ENCODE results near the gene KRT82. TPM values are rescaled to one million over a fixed set of nuclear protein-coding genes. Genes with fewer than 3 reads are reported as not detected.

KRT82 gene
- total RNA-seq, 5 donors from 2014 or later (not counting 1 experiment from before 2014, with no cell fraction given) = not detected

DNA sequence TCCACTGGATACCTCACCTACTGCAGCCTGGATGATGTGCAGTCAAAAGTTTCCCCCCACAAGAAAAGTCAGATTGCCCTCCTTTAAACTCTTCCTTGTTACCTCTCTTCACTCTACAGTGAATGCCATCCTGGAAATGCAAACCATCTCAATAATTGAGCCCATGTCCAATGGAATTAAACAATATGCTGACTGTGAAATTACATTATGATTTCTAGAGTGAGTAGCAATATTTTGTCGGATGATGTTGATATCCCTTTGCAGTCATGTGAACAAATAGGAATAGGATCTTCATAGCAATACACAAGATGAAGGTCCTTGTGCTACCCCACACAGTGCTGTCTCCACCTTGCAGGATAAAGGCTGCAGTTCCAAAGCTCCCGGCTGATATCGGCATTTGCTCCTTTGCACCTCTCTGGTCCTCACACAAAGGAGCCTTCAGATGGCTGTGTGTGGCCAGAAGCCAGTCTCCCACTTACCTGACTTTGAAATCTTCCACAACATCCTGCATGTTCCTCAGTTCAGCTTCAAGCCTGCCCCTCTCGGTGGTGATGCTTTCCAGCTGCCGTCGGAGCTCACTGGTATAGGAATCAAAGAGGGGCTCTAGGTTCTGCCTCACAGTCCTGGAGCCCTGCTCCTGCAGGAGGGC, 26.5 kb upstream of the KRT82 start:
- no peak overlapping the region for H3K27ac Mint-ChIP-seq
- H3K27me3 Mint-ChIP-seq = peaks cover 43 to 60% of the 10 kb centered on the region in 2 donors
- no peak overlapping the region for H3K4me3 ChIP-seq (ENCODE audit: control insufficient read depth in 1 of 2, extremely low read depth in 1 of 2, low read length in 1 of 2)

GRCh38 chr12:52428121-52428520, 22.0 kb upstream of the KRT82 start:
- H3K27me3 Mint-ChIP-seq = peaks cover 33 to 50% of the 10 kb centered on the region in 2 donors
- DNase-seq (no peak), ATAC-seq (replicated peaks in 1 of 4) (no peak)
- Histone ChIP-seq H3K27ac (ENCODE audit: low read length) (no peak overlapping the region), H3K27me3 (replicated peaks in 1 of 2; ENCODE audit: control insufficient read depth in 2 of 2, extremely low read depth in 1 of 2, insufficient read depth in 2 of 2, low read length in 1 of 2) (peaks cover 0 to 37% of the 10 kb centered on the region in 2 experiments), H3K4me3 (ENCODE audit: control insufficient read depth in 1 of 2, extremely low read depth in 1 of 2, low read length in 1 of 2) (no peak overlapping the region), H3K36me3 (ENCODE audit: control insufficient read depth in 2 of 2, extremely low read depth in 1 of 2, insufficient read depth in 1 of 2, low read length in 1 of 2) (no peaks in the 10 kb centered on the region), H3K4me1 (ENCODE audit: control insufficient read depth in 1 of 2, extremely low read depth in 1 of 2, insufficient read depth in 2 of 2, low read length in 2 of 2) (no peaks in the 10 kb centered on the region), H3K9me3 (no peaks in the 10 kb centered on the region)
- no peaks in the 10 kb centered on the region for H3K36me3 Mint-ChIP-seq
- no peak overlapping the region for H3K4me3 Mint-ChIP-seq
- ChIA-PET POLR2A (no interaction called here), CTCF (no interaction called here)
- 62% methylated on average over 9 of the region's 10 CpGs for WGBS (ENCODE audit: insufficient coverage)
- no peaks in the 10 kb centered on the region for H3K9me3 Mint-ChIP-seq
- H3K4me1 Mint-ChIP-seq = no peaks in the 10 kb centered on the region
- no peak overlapping the region for H3K27ac Mint-ChIP-seq

More for the DNA sequence above, 26.5 kb upstream of the KRT82 start:
- no peaks in the 10 kb centered on the region for H3K4me1 ChIP-seq (ENCODE audit: control insufficient read depth in 1 of 2, extremely low read depth in 1 of 2, insufficient read depth in 2 of 2, low read length in 2 of 2)
- no peaks in the 10 kb centered on the region for H3K9me3 ChIP-seq
- H3K9me3 Mint-ChIP-seq = no peaks in the 10 kb centered on the region
- POLR2A ChIA-PET = no interaction called here
- peaks cover 2 to 26% of the 10 kb centered on the region in 2 experiments for H3K27me3 ChIP-seq (replicated peaks in 1 of 2; ENCODE audit: control insufficient read depth in 2 of 2, extremely low read depth in 1 of 2, insufficient read depth in 2 of 2, low read length in 1 of 2)
- H3K36me3 ChIP-seq (ENCODE audit: control insufficient read depth in 2 of 2, extremely low read depth in 1 of 2, insufficient read depth in 1 of 2, low read length in 1 of 2) = no peaks in the 10 kb centered on the region
- H3K4me1 Mint-ChIP-seq = no peaks in the 10 kb centered on the region
- no peak overlapping the region for H3K4me3 Mint-ChIP-seq
- no peaks in the 10 kb centered on the region for H3K36me3 Mint-ChIP-seq
- WGBS (ENCODE audit: insufficient coverage) = 87% methylated on average over 5 of the region's 6 CpGs
- CTCF ChIA-PET = no interaction called here
- ATAC-seq (replicated peaks in 1 of 4) = no peak
- no peak overlapping the region for H3K27ac ChIP-seq (ENCODE audit: low read length)
- DNase-seq = no peak

DNA sequence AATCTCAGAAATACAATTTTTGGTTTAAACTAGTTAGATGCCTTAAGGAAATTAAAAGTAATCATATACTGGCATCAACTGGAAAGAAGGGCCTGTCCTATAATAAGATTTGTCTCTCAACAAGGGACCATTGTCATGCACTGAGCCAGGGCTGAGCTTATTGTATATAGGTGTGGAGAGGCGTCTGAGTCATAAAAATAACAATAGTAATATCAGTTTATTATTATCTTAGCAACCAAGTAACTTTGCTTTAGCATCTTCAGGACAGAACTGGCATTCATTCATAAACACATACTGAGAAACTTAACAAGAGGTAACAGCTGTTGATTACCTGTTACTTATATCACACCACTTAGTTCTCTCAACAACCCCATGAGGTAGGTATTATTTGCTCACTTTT, 20.9 kb upstream of the KRT82 start:
- no peak for ATAC-seq (replicated peaks in 1 of 4)
- H3K27me3 Mint-ChIP-seq = peaks cover 32 to 49% of the 10 kb centered on the region in 2 donors
- no peak overlapping the region for H3K4me3 ChIP-seq (ENCODE audit: control insufficient read depth in 1 of 2, extremely low read depth in 1 of 2, low read length in 1 of 2)
- ChIA-PET POLR2A (no interaction called here), CTCF (no interaction called here)
- WGBS (ENCODE audit: insufficient coverage) = no CpG with 5 or more reads among the region's 1 CpG
- H3K36me3 Mint-ChIP-seq = no peaks in the 10 kb centered on the region
- no peaks in the 10 kb centered on the region for H3K9me3 Mint-ChIP-seq
- no peak overlapping the region for H3K4me3 Mint-ChIP-seq
- no peaks in the 10 kb centered on the region for H3K4me1 Mint-ChIP-seq
- no peak for DNase-seq
- H3K4me1 ChIP-seq (ENCODE audit: control insufficient read depth in 1 of 2, extremely low read depth in 1 of 2, insufficient read depth in 2 of 2, low read length in 2 of 2) = no peaks in the 10 kb centered on the region
- H3K36me3 ChIP-seq (ENCODE audit: control insufficient read depth in 2 of 2, extremely low read depth in 1 of 2, insufficient read depth in 1 of 2, low read length in 1 of 2) = no peaks in the 10 kb centered on the region
- H3K27ac ChIP-seq (ENCODE audit: low read length) = no peak overlapping the region
- no peaks in the 10 kb centered on the region for H3K9me3 ChIP-seq
- peaks cover 0 to 40% of the 10 kb centered on the region in 2 experiments for H3K27me3 ChIP-seq (replicated peaks in 1 of 2; ENCODE audit: control insufficient read depth in 2 of 2, extremely low read depth in 1 of 2, insufficient read depth in 2 of 2, low read length in 1 of 2)
- no peak overlapping the region for H3K27ac Mint-ChIP-seq

GRCh38 chr12:52426034-52426433, 19.9 kb upstream of the KRT82 start:
- DNase-seq (no peak), ATAC-seq (replicated peaks in 1 of 4) (no peak)
- Mint-ChIP-seq H3K27me3 (peaks cover 38 to 44% of the 10 kb centered on the region in 2 donors), H3K4me1 (no peaks in the 10 kb centered on the region), H3K4me3 (no peak overlapping the region), H3K27ac (no peak overlapping the region), H3K9me3 (no peaks in the 10 kb centered on the region), H3K36me3 (no peaks in the 10 kb centered on the region)
- ChIA-PET POLR2A (no interaction called here), CTCF (no interaction called here)
- Histone ChIP-seq H3K27ac (ENCODE audit: low read length) (no peak overlapping the region), H3K36me3 (ENCODE audit: control insufficient read depth in 2 of 2, extremely low read depth in 1 of 2, insufficient read depth in 1 of 2, low read length in 1 of 2) (no peaks in the 10 kb centered on the region), H3K9me3 (no peaks in the 10 kb centered on the region), H3K4me1 (ENCODE audit: control insufficient read depth in 1 of 2, extremely low read depth in 1 of 2, insufficient read depth in 2 of 2, low read length in 2 of 2) (no peaks in the 10 kb centered on the region), H3K4me3 (ENCODE audit: control insufficient read depth in 1 of 2, extremely low read depth in 1 of 2, low read length in 1 of 2) (no peak overlapping the region), H3K27me3 (replicated peaks in 1 of 2; ENCODE audit: control insufficient read depth in 2 of 2, extremely low read depth in 1 of 2, insufficient read depth in 2 of 2, low read length in 1 of 2) (peaks cover 0 to 46% of the 10 kb centered on the region in 2 experiments)
- WGBS (ENCODE audit: insufficient coverage) = 86% methylated on average over 2 of the region's 2 CpGs

DNA sequence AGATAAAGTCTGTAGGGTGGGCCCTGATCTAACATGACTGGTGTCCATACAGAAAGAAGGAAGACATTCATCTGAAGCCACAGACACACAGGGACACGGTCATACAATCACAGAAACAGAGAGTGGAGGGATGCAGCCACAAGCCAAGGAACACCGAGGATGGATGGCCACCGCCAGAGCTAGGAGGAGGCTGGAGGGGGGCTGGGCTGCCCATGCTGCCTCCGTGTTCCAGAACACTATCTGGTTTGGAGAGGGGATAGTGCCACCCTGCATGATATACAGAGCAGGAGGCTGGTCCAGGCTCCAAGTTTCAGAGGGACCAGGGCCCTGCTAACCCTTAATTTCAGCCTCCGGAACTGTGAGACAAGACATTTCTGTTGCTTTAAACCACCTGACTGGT, 19.3 kb upstream of the KRT82 start:
- ATAC-seq (replicated peaks in 1 of 4) (no peak), DNase-seq (no peak)
- H3K4me3 ChIP-seq (ENCODE audit: control insufficient read depth in 1 of 2, extremely low read depth in 1 of 2, low read length in 1 of 2) = no peak overlapping the region
- Mint-ChIP-seq H3K9me3 (no peaks in the 10 kb centered on the region), H3K4me1 (no peaks in the 10 kb centered on the region), H3K27ac (no peak overlapping the region), H3K27me3 (peaks cover 33 to 39% of the 10 kb centered on the region in 2 donors), H3K36me3 (no peaks in the 10 kb centered on the region), H3K4me3 (no peak overlapping the region)
- no peak overlapping the region for H3K27ac ChIP-seq (ENCODE audit: low read length)
- WGBS (ENCODE audit: insufficient coverage) = 70% methylated on average over 5 of the region's 5 CpGs
- ChIA-PET CTCF (no interaction called here), POLR2A (no interaction called here)
- no peaks in the 10 kb centered on the region for H3K4me1 ChIP-seq (ENCODE audit: control insufficient read depth in 1 of 2, extremely low read depth in 1 of 2, insufficient read depth in 2 of 2, low read length in 2 of 2)
- peaks cover 0 to 45% of the 10 kb centered on the region in 2 experiments for H3K27me3 ChIP-seq (replicated peaks in 1 of 2; ENCODE audit: control insufficient read depth in 2 of 2, extremely low read depth in 1 of 2, insufficient read depth in 2 of 2, low read length in 1 of 2)
- no peaks in the 10 kb centered on the region for H3K36me3 ChIP-seq (ENCODE audit: control insufficient read depth in 2 of 2, extremely low read depth in 1 of 2, insufficient read depth in 1 of 2, low read length in 1 of 2)
- H3K9me3 ChIP-seq = no peaks in the 10 kb centered on the region

DNA sequence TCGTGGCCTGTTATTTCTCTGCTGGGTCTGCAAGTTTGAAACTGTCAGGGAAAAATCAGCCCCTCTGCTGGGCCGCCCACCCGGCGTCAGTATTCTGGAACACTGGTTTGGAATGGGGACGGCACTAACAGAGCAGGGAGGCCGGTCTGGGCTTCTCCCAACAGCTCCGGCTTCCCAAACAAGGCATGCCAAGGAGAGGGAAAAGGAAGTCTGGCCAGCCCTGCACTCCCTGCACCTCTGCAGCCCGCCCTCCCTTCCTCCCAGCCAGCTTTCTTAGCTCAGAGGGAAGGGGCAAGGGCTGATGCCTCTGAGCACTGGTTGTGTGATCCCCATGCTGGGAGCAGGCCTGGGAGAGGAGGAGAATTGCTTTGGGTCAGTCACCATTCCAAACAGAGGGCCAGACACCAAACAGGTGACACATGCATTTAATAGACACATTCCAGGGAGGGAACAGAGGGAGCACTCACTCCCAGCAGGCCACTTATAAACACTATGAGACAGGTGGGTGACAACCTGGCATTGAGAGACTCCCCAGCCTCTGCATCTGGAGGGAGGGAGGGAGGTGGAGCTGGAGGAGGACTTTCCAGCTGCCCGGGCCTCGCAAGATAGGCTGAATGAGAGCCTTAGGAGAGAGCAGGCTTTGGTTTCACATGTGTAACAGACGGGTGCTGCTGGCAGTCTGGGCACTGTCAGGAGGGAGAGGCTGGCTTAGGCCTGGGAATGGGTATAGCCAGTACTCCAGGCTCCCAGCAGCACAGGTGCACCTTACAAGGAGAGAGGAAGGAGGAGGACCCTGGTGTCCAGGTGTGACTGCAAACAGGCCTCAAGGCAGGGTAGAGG, 17.7 kb upstream of the KRT82 start:
- POLR2A ChIA-PET = no interaction called here
- Histone ChIP-seq H3K27ac (ENCODE audit: low read length) (no peak overlapping the region), H3K4me1 (ENCODE audit: control insufficient read depth in 1 of 2, extremely low read depth in 1 of 2, insufficient read depth in 2 of 2, low read length in 2 of 2) (no peaks in the 10 kb centered on the region), H3K36me3 (ENCODE audit: control insufficient read depth in 2 of 2, extremely low read depth in 1 of 2, insufficient read depth in 1 of 2, low read length in 1 of 2) (no peaks in the 10 kb centered on the region), H3K9me3 (no peaks in the 10 kb centered on the region), H3K4me3 (ENCODE audit: control insufficient read depth in 1 of 2, extremely low read depth in 1 of 2, low read length in 1 of 2) (no peak overlapping the region), H3K27me3 (replicated peaks in 1 of 2; ENCODE audit: control insufficient read depth in 2 of 2, extremely low read depth in 1 of 2, insufficient read depth in 2 of 2, low read length in 1 of 2) (peaks cover 0 to 43% of the 10 kb centered on the region in 2 experiments)
- DNase-seq = no peak
- no peak overlapping the region for H3K4me3 Mint-ChIP-seq
- peaks cover 23 to 27% of the 10 kb centered on the region in 2 donors for H3K27me3 Mint-ChIP-seq
- no peak for ATAC-seq (replicated peaks in 1 of 4)
- no peaks in the 10 kb centered on the region for H3K36me3 Mint-ChIP-seq
- H3K9me3 Mint-ChIP-seq = no peaks in the 10 kb centered on the region
- CTCF ChIA-PET = no interaction called here
- H3K4me1 Mint-ChIP-seq = no peaks in the 10 kb centered on the region
- no peak overlapping the region for H3K27ac Mint-ChIP-seq
- 65% methylated on average over 6 of the region's 11 CpGs for WGBS (ENCODE audit: insufficient coverage)

All from T-cell (primary cell).